ENCODE results near the gene ZNF682.

ZNF682 gene

DNA sequence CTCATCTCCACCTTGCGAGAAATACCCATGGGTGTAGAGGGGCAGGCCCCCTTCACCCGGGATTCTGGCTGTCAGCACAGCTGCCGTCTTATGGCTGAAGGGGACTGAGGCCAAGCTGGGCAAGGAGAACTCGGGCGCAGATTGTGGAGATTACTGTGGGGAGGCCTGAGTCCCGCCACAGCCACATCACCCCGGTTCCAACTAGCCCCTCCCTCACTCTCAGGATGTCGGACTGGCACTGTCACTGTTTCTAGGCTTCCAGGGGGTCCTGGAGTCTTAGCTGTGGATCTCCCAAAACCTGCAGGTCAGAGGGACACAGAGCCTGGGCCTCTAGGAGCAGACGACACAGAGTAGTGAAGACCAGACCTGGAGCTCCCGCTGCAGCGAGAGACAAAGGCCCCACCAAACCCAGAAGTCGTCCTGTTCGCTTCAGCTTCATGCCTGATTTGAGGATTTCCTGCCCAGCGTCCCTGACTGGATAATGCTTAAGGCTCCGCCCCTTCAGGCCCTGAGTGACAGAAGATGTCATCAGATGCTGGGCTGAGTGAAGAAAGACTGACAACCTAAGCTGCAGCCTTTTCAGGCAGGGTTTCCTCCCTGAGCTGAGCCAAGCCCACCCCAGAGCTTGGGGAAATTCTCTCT is 82.8 kb downstream of the ZNF682 start:
- in situ Hi-C loops (cut with MboI; ENCODE audit: low sequenced_read_pairs): loop anchor here (25.0 kb wide), 1 partner anchor 419 kb away; the partner anchor contains the start of genes CILP2 and YJEFN3
- no peak for DNase-seq (ENCODE audit: low spot score in 2 of 2)
- no peak overlapping the region for H3K4me3 ChIP-seq

DNA sequence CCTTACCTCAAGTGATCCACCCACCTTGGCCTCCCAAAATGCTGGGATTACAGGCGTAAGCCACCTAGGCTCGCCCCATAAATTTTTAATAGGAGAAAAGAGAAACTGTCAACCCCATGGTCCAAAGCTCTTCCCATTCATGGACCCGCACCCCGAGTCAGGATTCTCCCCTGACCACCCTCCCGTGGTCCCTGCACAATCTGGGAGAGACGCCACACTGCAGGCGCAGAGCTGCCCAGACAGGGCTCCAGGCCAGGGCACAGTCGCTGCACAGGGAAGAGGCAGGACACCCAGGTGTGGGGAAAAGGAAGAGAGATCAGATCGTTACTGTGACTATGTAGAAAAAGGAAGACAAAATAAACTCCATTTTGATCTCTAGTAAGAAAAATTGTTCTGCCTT is 84.1 kb downstream of the ZNF682 start:
- in situ Hi-C loops (cut with MboI; ENCODE audit: low sequenced_read_pairs): loop anchor here (25.0 kb wide), 1 partner anchor 418 kb away; the partner anchor contains the start of genes CILP2 and YJEFN3

More for the DNA sequence above, 82.8 kb downstream of the ZNF682 start:
- Histone ChIP-seq H3K27me3 (ENCODE audit: low read depth) (no peaks in the 10 kb centered on the region), H3K9me3 (no peaks in the 10 kb centered on the region), H3K36me3 (replicated peaks) (no peaks in the 10 kb centered on the region), H3K4me1 (no peaks in the 10 kb centered on the region)

More for the DNA sequence above, 84.1 kb downstream of the ZNF682 start:
- no peaks in the 10 kb centered on the region for H3K36me3 ChIP-seq (replicated peaks)
- no peaks in the 10 kb centered on the region for H3K27me3 ChIP-seq (ENCODE audit: low read depth)
- no peaks in the 10 kb centered on the region for H3K9me3 ChIP-seq
- DNase-seq (ENCODE audit: low spot score in 2 of 2): no peak
- H3K4me3 ChIP-seq: no peak overlapping the region
- H3K4me1 ChIP-seq: no peaks in the 10 kb centered on the region
